GM06990 (cell line): ENCODE data around the gene NCDN.

Experiments
- DNase-seq: peaks from one replicate; pipeline ENCODE4 v3.0.0-alpha.2; 2011; ENCODE audit not compliant: insufficient read length; ENCODE audit errors: extremely low read depth
- H3K27me3 ChIP-seq: replicated peaks from 2 replicates; pipeline ENCODE4 v1.6.0; 2011; ENCODE audit warnings: low read length; ENCODE audit not compliant: control insufficient read depth, insufficient read depth
- H3K36me3 ChIP-seq: 2 replicates; pipeline ENCODE4 v1.5.1; 2011; ENCODE audit warnings: low read length; ENCODE audit not compliant: control insufficient read depth, insufficient read depth
- H3K4me3 ChIP-seq: replicated peaks from 2 replicates; pipeline ENCODE4 v1.5.1; 2011; ENCODE audit warnings: low read depth, mild to moderate bottlenecking, control low read depth, low read length
- CTCF ChIP-seq: IDR thresholded peaks from 2 replicates; pipeline ENCODE4 v1.5.1; 2011; ENCODE audit warnings: low read length, control low read depth, mild to moderate bottlenecking, inconsistent platforms; ENCODE audit not compliant: insufficient read depth, poor library complexity, severe bottlenecking

Gene NCDN

GRCh38 chr1:35519432-35519831 is 38.2 kb upstream of the NCDN start:
- Histone ChIP-seq H3K27me3 (no peaks in the 10 kb centered on the region), H3K36me3 (no peaks in the 10 kb centered on the region), H3K4me3 (no peak overlapping the region)
- DNase-seq: no peak
- TF ChIP-seq CTCF: no peak

DNA sequence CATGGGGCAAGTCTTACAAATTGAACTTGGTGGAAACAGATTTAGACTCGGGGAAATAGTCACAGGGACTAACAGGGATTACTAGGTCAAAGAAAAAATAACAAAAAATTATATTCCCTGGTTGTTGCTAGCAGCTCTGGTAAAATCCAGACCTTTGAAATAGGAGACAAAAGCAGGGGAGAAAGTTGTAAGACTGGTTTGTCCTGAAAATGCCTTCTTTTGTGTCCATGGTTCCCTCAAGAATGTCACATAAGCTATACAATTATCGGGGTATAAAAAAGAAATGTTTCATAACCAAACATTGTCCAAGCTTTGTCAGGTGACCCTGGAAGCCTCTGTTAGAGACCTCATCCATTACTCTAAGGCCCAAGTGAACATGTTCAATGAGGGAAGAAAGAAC is 33.5 kb upstream of the NCDN start:
- no peak overlapping the region for H3K4me3 ChIP-seq
- no peaks in the 10 kb centered on the region for H3K36me3 ChIP-seq
- no peaks in the 10 kb centered on the region for H3K27me3 ChIP-seq
- TF ChIP-seq CTCF: no peak
- DNase-seq: no peak

DNA sequence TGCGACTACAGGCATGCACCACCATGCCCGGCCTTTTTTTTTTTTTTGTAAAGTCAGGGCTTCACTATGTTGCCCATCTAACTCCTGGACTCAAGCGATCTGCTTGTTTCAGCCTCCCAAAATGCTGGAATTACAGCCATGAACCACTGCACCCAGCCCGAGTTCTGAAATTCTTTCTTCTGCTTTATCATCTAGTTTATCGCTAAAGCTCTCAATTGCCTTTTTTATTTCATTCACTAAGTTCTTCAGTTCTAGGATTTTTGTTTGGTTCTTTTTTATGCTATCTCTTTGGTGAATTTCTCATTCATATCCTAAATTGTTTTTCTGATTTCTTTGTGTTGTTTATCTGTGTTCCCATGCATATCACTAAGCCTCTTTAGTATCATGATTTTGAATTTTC is 27.4 kb upstream of the NCDN start:
- no peak overlapping the region for H3K4me3 ChIP-seq
- DNase-seq: no peak
- peaks cover 8% of the 10 kb centered on the region; the same call in 1 of the 2 replicates for H3K36me3 ChIP-seq
- no peaks in the 10 kb centered on the region for H3K27me3 ChIP-seq
- no peak for TF ChIP-seq CTCF

DNA sequence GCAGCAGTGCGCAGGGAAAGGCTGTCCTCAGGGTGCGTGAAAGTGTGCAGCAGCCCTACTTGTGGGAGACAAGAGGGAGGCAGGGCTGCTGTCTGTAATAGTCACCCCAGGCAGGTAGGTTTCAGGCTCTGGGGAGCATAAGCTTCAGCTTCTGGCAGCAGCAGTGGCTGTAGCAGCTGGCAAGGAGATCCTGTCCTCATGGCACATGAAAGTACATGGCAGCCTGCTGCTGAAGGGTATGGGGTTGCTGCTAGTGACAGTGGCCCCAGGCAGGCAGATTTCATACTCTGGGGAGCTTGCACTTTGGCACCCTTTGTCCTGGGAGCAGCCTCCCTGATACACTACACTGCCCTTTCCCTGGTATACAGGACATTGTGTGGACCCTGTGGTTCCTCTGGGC is 26.7 kb upstream of the NCDN start:
- no peaks in the 10 kb centered on the region for H3K27me3 ChIP-seq
- H3K4me3 ChIP-seq: no peak overlapping the region
- no peak for TF ChIP-seq CTCF
- DNase-seq: no peak
- H3K36me3 ChIP-seq: peaks cover 8% of the 10 kb centered on the region; the same call in 1 of the 2 replicates

GRCh38 chr1:35531368-35531767 is 26.2 kb upstream of the NCDN start:
- peaks cover 8% of the 10 kb centered on the region; the same call in 1 of the 2 replicates for H3K36me3 ChIP-seq
- H3K4me3 ChIP-seq: no peak overlapping the region
- no peak for DNase-seq
- no peak for TF ChIP-seq CTCF
- H3K27me3 ChIP-seq: no peaks in the 10 kb centered on the region
